H1 (cell line): ENCODE results near the gene CMTM5. TPM values are rescaled to one million over a fixed set of nuclear protein-coding genes. Genes with fewer than 3 reads are reported as not detected.

ENCODE experiments used
- CREB1 ChIP-seq: IDR thresholded peaks from 2 replicates; pipeline ENCODE4 v1.6.1; 2012; ENCODE audit warnings: inconsistent platforms
- CTCF ChIP-seq, 3 experiments: IDR thresholded peaks; 1 replicate in 2 of 3; 2 replicates in 1 of 3; pipeline versions ENCODE4 v1.5.1 to v1.6.1; 2011; ENCODE audit warnings: low read length in 3 of 3, mild to moderate bottlenecking in 3 of 3, inconsistent platforms in 2 of 3, low read depth in 1 of 3, moderate library complexity in 1 of 3; ENCODE audit not compliant: insufficient read depth in 1 of 3; ENCODE audit errors: control extremely low read depth in 1 of 3
- EZH2 ChIP-seq: fragments of 200-600 bp; sonication (generic); IDR thresholded peaks from 2 replicates; pipeline ENCODE4 v1.7.1; 2012; ENCODE audit warnings: low read depth, mild to moderate bottlenecking, moderate library complexity, low read length, inconsistent platforms; ENCODE audit not compliant: severe bottlenecking
- JUN ChIP-seq: IDR thresholded peaks from 2 replicates; pipeline ENCODE4 v1.6.1; 2011; ENCODE audit warnings: low read depth, mild to moderate bottlenecking, improper control_type of control experiment, low read length
- RBBP5 ChIP-seq: IDR thresholded peaks from 2 replicates; pipeline ENCODE4 v1.7.1; 2012; ENCODE audit warnings: low read depth, mild to moderate bottlenecking, inconsistent platforms, low read length, moderate library complexity, borderline replicate concordance
- SIX5 ChIP-seq: IDR thresholded peaks from 2 replicates; pipeline ENCODE4 v1.6.1; 2011; ENCODE audit warnings: mild to moderate bottlenecking, low read depth, low read length
- TBP ChIP-seq: IDR thresholded peaks from 2 replicates; pipeline ENCODE4 v1.6.1; 2011; ENCODE audit warnings: low read depth, low read length, improper control_type of control experiment
- polyA plus RNA-seq, 7 experiments: library from polyadenylated mRNA; depleted of rRNA in 3 of 7; stranded (reverse) in 5 of 7; unstranded in 2 of 7; fragments of >200 nt in 5 of 7; fragments of 200-250 nt in 2 of 7; gene quantifications; 1 replicate in 5 of 7; 2 replicates in 1 of 7; 4 replicates in 1 of 7; pipeline versions ENCODE4 v1.2.1 to v1.2.3, GENCODE V29; 2011 to 2013; ENCODE audit warnings: missing spikeins in 2 of 7, mixed read lengths in 2 of 7
- total RNA-seq: library from RNA; stranded (reverse); fragmentation: NEBNext Ultra II Directional; extraction: Animal tissue kit (Norgen Biotek cat#: 25700); gene quantifications from 2 replicates; pipeline ENCODE4 v1.2.1, GENCODE V29; 2021

CMTM5 gene
- total and polyA plus RNA-seq, 2 of the 8 experiments (the other 6 are each of a cell fraction or from before 2014, with no cell fraction given): 2.1 TPM; not detected in 1

DNA sequence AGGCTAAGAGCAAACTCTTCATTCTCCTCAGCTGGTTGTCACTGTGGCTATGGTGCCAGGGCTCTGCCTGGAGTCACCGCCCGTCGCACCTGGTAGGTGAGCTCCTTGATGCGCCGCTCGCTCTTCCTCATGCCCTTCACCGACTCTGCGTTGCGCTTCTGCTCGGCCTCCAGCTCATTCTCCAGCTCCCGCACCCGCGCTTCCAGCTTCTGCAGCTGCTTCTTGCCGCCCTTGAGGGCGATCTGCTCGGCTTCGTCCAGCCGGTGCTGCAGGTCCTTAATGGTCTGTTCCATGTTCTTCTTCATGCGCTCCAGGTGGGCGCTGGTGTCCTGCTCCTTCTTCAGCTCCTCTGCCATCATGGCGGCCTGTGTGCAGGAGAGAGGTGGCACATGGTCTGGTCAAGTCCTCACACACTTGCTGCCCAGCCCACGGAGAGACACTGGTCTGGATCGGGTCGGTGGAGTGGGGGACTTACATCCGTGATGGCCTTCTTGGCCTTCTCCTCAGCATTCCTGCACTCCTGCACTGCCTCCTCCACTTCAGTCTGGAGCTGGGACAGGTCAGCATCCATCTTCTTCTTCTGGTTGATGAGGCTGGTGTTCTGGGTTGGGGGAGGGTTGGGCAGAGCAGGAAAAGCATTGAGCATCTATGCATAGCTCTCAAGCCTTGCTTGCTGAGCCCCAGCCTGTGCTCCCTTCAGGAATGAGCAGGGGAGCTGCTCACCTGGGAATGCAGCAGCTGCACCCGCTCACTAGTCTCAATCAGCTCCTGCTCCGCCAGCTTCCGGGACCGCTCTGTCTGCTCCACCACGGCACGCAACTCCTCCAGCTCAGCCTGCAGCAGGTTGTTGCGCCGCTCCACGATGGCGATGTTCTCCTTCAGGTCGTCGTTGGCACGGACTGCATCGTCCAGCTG lies 38.3 kb downstream of the CMTM5 start (continued):
- no peak for TF ChIP-seq CTCF (IDR thresholded peaks at IDR 0.05; ENCODE audit: control extremely low read depth in 1 of 3, insufficient read depth in 1 of 3, low read depth in 1 of 3, low read length in 3 of 3)
- TF ChIP-seq JUN: no peak
- TF ChIP-seq CREB1: no peak
- no peak for TF ChIP-seq RBBP5
- no peak for TF ChIP-seq EZH2
- TF ChIP-seq TBP: no peak
- TF ChIP-seq SIX5: no peak
